ENCODE results near the gene NARS2.
"Not testable (repeated sequence)": the region's sequence is repeated elsewhere in the genome, so short reads cannot be mapped to it uniquely, and the experiment has no call there.

NARS2 gene

DNA sequence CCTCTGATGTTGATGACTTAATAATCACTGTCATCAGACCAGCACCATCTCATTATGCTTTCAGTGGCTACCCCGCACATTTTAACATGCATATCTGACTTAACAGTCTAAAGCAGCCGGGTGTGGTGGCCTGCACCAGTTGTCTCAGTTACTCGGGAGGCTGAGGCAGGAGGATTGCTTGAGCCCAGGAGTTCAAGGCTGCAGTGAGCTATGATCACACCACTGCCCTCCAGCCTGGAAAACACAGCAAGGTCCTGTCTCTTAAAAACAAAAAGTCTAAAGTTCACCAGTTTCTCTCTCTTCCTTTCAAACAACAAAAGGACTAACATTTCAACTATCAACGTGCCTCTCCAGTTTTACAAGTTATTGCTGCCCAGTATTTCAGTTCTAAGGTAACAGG lies 101.8 kb downstream of the NARS2 start:
- no peak for DNase-seq

DNA sequence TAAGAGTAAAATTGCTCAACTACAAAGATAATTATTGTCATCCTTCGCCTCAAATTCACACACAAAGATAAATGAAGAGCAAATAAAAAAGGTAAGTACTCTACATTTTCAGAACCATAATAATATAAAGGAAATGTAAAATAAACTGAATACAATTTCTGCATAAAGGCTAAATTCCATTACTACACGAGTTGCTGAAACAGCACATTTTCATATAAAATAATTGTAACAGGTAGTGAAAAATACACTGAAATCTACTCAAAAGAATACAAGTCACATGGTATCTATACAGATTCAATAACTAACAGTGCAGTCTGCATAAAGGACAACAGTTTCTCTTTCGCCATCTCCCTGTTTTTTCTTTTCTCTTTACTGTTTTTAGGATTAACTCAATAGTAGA lies 102.3 kb downstream of the NARS2 start:
- DNase-seq, result no peak

DNA sequence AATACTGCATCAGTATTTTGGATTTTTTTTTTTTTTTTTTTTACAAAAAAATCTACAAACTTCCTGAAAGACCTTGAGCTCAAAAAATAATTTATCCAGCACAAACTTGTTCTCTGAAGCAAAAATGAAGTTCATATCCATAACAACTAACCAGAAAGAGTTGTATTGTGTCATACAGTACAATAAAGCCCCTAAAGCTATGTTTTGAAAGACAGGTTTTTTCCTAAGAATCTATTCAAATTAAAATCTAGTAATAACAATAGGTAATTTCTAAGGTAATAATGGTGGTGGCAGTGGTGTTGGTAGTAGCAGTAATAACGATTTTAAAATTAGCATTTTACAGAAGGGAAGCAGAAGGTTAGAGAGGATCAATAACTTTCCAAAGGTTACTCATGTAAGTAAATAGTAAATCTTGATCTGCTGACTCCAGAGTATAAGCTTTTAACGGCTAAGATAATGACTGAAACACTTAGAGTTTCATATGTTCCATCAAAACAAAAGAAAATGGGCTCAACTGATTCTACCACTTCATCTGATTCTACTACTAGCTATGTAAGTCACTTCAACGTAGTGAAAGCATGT lies 103.7 kb downstream of the NARS2 start:
- no peak for DNase-seq

DNA sequence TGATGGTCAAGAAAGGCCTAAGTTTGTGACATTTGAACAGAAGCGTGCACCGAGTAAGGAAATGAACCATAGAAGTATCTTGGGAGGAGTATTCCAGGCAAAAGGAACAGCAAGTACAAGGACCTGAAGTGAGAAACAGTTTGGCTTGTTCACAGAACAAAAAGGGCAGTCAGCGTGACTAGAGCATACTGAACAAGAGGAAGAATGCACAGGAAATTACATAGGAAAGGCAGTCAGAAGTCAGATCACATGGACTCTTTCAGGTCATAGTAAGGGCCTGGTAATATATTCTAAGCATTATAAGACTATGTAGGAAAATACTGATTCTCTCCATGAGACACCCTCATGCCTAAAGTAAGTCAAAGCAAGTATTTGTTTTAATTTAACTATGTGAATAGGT lies 104.8 kb downstream of the NARS2 start:
- no peak for DNase-seq

DNA sequence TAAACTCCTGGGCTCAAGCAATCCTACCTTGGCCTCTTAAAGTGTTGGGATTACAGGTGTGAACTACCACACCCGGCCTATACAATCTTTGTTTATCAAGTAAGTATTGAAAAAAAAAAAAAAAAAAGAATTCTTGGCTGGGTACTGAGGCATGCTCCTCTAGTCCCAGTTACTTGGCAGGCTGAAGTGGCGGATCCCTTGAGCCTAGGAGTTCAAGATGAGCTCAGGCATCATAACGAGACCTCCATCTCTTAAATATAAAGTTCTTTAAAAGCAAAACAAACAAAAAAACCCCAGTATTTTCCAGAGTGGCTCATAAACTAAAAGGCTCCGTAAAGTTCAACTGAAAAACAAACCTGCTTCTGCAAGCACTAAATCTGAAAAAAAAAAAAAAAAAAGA lies 106.7 kb downstream of the NARS2 start:
- DNase-seq, result no peak

DNA sequence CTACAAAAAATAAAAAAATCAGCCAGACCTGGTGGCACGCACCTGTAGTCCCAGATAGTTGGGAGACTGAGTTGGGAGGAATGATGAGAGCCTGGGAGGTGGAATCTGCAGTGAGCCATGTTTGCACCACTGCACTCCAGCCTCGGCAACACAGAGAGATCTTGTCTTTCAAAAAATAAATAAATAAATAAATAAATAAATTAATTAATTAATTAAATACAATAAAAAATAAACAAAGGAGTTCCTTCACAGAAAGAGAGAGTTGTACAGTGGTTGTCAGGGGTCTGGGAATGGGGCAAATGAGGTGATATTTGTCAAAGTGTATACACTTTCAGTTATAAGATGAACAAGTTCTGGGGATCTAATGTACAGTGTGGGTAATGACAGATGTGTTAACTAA lies 107.3 kb downstream of the NARS2 start:
- no peak for DNase-seq

DNA sequence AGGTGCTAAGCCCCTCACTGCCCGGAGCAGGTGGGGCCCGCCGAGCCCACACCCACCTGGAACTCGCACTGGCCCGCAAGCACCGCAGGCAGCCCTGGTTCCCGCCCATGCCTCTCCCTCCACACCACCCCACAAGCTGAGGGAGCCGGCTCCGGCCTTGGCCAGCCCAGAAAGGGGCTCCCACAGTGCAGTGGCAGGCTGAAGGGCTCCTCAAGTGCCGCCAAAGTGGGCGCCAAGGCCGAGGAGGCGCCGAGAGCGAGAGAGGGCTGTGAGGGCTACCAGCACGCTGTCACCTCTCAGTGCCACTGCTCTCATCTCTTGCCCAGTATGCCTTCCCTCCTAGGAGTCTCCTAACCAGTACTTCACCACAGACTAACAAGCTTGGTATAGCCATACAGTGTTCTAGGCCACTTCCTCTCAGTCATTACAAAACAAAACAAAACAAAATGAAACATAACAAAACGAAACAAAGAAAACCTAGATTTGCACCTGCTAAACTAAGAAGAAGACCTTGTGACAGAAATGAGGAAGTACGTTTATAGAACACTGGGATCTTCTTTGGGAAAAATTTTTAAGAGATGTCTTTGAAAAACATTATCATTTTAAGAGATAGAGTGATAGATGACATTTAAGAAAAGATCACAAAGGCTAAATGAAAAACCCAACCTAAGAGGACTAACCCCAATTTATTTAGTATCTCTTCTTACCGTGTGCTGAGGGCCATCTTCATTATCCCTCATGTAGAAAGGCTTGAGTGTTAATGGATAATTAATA lies 109.3 kb downstream of the NARS2 start:
- DNase-seq, result no peak

DNA sequence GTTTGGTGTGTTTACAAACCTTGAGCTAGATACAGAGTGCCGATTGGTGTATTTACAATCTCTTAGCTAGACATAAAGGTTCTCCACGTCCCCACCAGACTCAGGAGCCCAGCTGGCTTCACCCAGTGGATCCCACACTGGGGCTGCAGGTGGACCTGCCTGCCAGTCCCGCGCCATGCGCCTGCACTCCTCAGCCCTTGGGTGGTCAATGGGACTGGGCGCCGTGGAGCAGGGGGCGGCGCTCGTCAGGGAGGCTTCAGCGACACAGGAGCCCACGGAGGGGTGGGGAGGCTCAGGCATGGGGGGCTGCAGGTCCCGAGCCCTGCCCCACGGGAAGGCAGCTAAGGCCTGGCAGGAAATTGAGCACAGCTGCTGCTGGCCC lies 109.9 kb downstream of the NARS2 start:
- not testable (repeated sequence) for DNase-seq

DNA sequence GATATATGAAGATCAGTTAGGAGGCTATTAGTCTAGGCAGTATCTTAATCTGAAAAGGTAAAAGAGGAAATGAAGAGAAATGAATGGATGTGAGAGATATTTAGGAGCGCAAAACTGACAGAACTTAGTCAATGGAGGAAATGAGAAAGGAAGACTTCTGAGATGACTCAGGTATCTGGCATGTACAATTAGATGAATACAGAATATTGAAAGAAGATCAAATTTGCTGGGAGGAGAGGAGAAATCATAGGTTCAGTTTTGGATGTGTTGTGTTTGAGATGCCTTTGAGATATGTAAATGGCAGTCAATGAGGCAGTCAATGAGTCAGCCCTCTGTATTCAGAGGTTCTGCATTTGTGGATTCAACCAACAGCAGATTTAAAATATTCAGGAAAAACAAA lies 114.2 kb downstream of the NARS2 start:
- no peak for DNase-seq

DNA sequence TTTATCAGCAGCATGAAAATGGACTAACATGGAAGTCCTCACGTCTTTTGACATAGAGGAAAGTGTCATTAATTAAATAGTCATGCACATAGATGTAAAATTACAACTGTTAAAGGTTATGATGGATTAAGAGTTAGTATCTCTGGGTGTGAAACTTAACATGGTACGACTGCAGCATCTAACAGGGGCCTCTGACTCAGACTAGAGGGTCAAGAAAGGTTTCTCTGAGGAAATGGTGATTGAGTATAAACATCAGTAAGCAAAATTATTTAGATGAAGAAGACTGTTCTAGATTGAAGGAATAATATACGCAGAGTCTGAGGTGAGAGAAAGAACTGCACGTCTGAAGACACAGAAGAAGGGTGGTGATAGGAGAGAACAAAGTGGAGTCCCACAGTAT lies 114.9 kb downstream of the NARS2 start:
- no peak for DNase-seq

DNA sequence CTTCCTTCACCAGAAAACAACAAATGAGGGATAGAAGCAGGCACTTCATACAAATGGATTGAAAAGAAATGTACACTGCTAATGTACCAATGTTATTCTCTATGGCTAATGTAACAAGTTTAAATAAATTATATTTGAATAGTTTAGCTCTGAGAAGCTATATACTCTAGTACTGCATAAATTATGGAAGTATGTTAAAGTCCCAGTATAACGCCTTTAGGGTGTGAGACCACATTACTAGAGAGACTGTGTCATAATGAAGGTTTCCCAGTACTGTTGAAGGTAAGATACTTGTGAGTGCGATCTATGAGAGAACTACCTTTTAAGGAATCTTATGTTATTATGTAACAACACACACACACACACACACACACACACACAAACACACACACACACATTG lies 117.2 kb downstream of the NARS2 start:
- DNase-seq, result no peak

DNA sequence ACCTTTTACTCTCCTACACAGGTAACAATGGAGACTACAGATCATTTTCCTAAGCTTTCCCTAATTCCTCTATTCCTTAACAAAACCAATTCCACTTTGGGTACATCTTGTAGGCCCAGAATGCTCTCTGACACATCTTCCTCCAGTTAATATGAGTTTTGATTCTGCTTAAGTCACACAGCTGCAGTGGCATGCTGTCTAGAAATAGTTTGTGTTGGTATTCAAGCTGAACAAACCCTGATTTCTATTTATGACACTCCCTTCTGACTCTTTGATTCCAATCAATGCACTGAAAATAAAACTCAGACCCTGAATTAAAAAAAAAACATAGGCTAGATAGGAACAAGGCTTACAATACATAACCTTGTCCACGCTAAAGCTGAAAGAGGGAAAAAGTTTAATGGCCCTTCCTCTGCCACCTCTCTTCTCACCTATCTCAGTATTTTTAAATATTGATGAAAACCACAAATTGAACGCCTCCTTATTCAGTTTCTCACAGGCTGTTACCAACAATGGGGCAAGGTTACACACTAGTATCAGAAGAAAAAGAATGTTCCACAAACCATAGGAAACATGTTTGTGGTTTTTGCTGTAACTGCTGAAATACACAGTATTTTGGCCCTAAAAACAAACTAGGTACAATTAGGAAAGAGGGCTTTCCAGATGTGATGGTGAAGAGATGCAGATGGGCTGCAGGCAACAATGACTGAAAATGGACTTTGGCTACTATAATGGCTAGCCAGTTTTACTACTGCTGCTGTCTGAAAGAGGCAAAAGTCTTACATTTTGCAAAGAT lies 121.3 kb downstream of the NARS2 start:
- no peak for DNase-seq

DNA sequence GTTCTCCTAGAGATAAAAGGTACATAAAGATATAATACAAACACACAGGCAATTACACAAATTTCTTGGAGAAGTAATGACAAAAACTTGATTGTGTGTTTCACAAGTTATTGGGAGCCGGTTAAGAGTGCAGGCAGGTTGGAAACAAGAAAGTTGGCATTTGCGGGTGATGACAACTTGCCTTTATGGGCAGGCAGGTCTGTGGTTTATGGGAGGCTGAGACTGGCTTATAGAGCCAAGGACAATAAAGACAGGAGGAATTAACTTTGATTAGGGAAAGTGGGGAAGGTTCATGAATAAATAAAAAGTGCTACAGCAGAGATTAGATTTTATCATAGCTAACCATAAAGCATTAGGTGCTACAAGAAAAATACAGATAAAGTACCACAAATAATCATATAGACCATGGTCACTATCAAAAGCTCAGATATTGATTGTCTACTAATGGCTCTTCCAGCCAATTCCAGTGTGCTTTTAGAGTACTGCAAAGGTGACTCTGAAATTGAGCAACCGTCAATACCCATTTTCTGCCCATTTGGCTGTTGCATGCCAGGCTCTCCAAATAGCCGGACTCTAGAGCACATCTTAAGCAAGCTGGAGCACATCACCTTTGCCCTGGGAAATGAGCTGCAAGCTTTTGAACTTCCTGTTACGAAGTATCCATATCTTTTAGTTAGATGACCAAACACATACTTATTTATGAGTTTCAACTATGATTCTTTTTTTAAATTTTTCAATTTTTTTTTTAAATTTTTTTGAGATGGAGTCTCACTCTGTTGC lies 123.1 kb downstream of the NARS2 start:
- DNase-seq, result no peak

DNA sequence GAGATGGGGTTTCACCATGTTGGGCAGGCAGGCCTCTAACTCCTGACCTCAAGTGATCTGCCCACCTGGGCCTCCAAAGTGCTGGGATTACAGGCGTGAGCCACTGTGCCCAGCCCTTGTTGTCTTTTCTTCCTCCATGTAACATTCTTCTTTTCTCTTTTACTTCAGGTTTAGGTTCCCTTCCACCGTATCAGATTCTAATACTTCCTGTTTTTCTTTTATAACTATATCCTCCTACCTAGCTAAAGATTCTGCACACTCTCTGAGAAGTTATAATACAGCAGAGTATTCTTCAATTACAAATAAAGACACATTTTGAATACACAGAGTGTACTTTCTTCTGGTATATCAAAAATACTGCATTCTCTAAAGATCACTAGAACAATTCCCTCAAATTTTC lies 123.8 kb downstream of the NARS2 start:
- DNase-seq, result no peak

DNA sequence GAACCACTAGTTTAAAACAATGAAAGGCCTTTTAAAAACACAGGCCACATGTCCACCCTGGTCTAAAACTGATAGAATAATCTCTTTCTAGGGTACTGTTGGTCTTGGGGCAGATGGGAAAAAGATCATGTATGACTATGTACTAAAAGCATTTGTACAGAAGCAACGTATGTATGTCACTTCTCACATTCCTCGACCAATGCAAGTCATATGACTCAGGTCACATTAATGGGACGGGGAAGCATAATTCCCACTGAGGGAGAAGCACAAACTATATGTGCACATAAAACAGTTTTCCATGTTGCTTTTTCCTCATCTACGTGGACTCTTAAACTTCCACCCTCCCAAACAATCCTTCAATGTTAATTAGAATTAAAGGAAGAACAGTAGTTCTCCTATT lies 124.8 kb downstream of the NARS2 start:
- no peak for DNase-seq

DNA sequence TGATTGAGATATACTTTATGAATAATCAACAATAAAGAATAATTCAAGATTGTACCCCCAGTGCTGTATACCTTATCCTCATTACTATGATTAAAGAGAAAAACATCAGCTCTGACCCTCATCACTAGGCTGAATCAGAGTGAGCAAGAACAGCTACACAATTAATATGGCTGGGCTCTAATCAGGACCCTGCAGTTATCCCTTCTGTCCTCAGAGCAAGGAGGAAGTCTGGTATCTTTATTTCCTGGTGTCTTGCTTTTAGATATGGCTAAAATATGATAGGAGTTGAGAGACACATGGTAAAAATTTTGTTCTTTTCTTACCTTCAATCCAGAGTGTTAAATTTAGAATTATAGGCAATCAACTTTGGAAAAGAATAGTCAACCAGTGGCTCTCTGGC lies 128.5 kb downstream of the NARS2 start:
- DNase-seq, result no peak

DNA sequence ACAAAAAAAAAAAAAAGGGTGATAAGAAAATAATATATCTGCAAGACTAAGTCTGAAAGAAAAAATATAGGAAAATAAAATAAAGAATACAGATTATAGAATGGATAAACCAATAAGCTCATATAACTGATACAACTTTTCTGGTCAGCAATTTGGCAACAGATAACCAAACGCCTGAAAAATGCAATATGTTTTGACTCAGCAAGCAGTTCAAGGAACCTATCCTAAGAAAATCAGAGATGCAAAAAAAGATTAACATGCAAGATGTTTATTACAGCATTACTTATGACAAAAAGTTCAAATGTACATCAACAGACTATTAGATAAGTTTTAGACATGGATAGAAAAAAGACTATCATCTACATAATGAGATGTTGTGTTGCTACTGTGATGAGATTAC lies 129.9 kb downstream of the NARS2 start:
- no peak for DNase-seq

DNA sequence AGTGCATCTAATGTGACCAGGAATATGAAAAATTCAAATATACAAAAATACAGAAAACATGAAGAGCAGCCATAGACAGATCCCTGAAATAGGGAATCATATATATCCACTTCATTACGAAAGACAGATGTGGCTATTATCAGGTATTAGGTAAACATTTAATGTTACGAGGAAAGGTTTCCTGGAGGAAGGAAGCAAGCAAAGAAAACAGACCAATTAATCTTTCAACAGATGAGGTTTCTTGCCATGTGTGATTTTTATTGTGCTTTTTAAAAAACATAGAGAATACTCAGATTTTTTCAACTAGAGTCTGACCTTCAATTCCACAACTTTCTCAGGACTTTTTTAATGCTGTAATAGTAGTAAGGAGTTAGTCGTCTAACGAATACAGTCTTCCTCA lies 132.7 kb downstream of the NARS2 start:
- DNase-seq, result no peak

DNA sequence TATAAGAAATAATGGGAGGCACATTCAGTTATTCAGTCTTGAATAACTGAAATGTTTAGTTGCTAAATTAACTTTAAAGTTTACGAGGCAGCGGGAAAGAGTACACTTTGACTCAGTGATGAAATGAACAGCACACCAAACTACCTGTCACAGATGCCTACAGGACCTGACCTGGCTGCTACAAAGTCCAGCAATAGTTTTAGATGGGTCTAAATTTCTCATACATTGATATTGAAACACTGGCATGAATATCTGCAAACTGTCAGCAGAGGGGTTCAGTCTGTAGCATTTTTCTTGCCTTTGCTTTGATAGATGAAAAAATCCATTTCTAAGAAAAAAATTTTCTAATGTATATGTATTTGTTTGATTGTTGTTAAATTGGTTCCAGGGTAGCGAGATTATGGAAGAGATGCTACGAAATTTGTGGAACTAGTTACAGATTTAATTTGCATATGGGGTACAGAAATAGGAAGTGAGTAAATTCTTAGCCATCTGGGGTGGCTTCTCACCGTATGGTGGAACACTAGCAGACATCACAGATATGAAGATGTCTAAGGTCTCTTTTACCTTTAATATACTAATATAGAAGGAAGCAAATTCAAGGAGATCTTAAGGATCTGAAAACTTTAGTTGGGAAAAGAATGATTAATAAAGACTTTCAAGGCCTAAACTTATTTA lies 136.2 kb downstream of the NARS2 start:
- no peak for DNase-seq

DNA sequence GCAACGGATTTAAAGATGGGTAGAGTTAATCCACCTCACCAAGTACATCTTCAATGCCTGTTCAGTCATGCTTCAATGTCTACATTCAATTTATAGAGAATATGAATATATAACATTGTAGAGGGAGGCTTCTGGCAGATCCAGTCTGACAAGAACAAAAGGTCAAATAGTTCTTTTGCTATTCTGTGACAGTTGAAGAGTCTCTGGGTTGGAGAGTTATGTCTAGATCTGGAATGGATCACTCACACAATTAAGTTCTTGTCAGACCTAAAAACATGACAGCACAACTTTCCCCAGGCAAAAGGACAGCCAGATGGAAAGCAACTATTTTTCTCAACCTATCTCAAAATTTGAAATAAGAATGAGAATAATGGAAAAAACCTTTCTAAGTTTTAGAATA lies 141.7 kb downstream of the NARS2 start:
- DNase-seq, result no peak

DNA sequence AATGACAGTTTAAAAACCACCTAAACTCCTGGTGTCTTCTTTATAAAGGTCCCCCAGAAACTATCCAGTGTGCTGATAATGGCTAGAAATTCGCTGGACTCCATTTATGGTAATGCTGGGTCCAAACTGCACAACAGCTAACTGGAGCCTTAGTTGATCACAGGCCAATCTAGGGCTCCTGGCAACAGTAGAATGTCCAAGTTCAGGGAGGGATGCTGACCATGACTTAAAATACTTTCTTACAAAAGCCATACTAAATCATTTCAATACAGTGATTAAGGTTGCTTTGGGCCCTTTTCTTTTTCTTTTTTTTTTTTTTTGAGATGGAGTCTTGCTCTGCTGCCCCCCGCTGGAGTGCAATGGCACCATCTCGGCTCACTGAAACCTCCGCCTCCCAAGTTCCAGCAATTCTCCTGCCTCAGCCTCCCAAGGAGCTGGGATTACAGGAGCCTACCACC lies 142.6 kb downstream of the NARS2 start:
- no peak for DNase-seq

DNA sequence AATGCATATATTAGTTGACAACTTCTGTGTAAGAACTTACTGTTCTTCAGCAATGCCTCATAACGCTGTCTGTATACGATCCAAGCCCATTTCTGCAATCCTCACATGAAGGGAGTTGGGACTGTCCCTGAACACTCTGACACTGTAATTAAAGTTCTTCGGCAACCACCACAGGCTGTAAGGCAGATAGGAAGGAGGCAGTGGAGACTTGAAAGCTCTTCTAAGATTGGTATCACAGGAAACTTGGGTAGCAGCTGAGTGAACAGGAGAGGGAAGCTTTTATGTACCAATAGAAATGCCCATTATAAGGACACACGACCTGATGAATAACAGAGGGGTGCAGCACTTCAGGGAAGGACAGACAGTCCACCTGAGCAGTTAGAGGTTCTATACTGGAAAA lies 145.0 kb downstream of the NARS2 start:
- no peak for DNase-seq

DNA sequence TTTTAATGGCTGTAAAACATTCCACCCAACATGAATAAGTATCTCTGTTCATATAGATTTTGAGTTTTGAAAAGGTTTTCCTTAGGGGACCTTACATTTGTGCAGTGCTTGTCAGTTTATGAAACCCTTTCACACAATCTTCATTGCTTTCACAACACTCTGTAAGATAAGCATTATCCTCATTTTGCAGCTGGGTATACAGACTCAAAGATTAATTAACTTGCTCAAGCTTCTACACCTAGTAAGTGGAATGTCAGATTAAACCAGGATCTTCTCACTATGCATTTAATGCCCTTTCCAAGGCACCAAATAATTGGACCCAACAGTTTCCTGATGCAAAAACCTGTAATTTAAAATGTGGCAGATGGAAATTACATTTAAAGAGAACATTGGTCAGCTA lies 145.5 kb downstream of the NARS2 start:
- DNase-seq, result no peak

All from SW 1271 (cell line).